HG02938 (cell line): ENCODE data around the gene RAB3IP.
"Not testable (repeated sequence)": the region's sequence is repeated elsewhere in the genome, so short reads cannot be mapped to it uniquely, and the experiment has no call there.

Experiments used
- ATAC-seq: cut with Tn5 transposase; IDR thresholded peaks from one replicate; pipeline ENCODE4 v1.9.1; 2021; ENCODE audit warnings: mild to moderate bottlenecking, moderate library complexity; ENCODE audit not compliant: unreplicated experiment

The RAB3IP gene

GRCh38 chr12:69834147-69834546, 95.5 kb downstream of the RAB3IP start:
- no peak for ATAC-seq

- no peak for ATAC-seq
These were observed 95.9 kb downstream of the RAB3IP start for GRCh38 chr12:69834576-69834975.

- ATAC-seq, result no peak
These were observed 96.4 kb downstream of the RAB3IP start for GRCh38 chr12:69835081-69835480.

- ATAC-seq, result no peak
These were observed 97.4 kb downstream of the RAB3IP start for GRCh38 chr12:69836015-69836414.

GRCh38 chr12:69837191-69837590, 98.5 kb downstream of the RAB3IP start:
- ATAC-seq, result no peak

GRCh38 chr12:69837657-69838415, 99.2 kb downstream of the RAB3IP start:
- no peak for ATAC-seq

- no peak for ATAC-seq
These were observed 102.1 kb downstream of the RAB3IP start for GRCh38 chr12:69840727-69841126.

GRCh38 chr12:69843608-69844007, 104.9 kb downstream of the RAB3IP start:
- ATAC-seq, result no peak

GRCh38 chr12:69844416-69844815, 105.8 kb downstream of the RAB3IP start:
- no peak for ATAC-seq

- no peak for ATAC-seq
These were observed 106.2 kb downstream of the RAB3IP start for GRCh38 chr12:69844836-69845235.

GRCh38 chr12:69846976-69847375, 108.3 kb downstream of the RAB3IP start:
- no peak for ATAC-seq

GRCh38 chr12:69851976-69852375, 113.3 kb downstream of the RAB3IP start:
- ATAC-seq, result no peak

GRCh38 chr12:69853176-69853961, 114.7 kb downstream of the RAB3IP start:
- ATAC-seq, result not testable (repeated sequence)

- ATAC-seq, result no peak
These were observed 128.0 kb downstream of the RAB3IP start for GRCh38 chr12:69866698-69867097.

GRCh38 chr12:69868695-69869094, 130.0 kb downstream of the RAB3IP start:
- ATAC-seq, result no peak

GRCh38 chr12:69872804-69873203, 134.1 kb downstream of the RAB3IP start:
- no peak for ATAC-seq
